Suppressor macrophage treated with lipopolysaccharide for 4 hours (primary cell): ENCODE results near the gene GNPAT.

Source experiments
- DNase-seq: peaks from one replicate; pipeline ENCODE4 v3.0.0-alpha.2; 2020

Gene GNPAT

DNA sequence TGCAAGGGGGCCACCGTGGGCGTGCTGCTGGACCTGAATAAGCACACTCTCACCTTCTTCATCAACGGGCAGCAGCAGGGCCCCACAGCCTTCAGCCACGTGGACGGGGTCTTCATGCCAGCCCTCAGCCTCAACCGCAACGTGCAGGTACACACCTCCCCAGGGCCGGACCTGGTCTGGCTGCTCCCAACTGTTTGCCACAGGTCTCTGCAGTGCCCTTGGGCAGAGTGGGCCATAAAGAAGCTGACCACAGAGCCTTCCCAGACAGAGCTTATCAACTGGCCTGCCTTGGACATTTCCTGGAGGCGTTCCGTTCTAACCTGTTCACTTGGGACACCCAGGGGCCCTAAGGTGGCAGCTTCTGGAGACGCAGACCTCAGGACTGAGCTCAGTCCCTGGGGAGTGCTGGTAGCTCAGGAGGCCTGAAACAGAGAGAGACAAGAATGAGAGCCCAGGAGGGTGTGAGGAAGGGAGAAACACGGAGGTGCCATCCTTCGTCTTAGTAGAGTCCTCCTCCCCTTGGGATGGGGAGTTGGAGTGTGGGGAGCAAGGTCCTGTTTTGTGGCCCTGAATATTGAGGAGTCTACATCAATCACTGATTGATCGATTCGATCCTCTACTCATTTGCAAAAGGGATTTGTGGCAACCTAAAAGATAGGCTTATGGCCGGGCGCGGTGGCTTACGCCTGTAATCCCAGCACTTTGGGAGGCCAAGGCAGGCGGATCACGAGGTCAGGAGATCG is 27.0 kb upstream of the GNPAT start:
- no peak for DNase-seq

DNA sequence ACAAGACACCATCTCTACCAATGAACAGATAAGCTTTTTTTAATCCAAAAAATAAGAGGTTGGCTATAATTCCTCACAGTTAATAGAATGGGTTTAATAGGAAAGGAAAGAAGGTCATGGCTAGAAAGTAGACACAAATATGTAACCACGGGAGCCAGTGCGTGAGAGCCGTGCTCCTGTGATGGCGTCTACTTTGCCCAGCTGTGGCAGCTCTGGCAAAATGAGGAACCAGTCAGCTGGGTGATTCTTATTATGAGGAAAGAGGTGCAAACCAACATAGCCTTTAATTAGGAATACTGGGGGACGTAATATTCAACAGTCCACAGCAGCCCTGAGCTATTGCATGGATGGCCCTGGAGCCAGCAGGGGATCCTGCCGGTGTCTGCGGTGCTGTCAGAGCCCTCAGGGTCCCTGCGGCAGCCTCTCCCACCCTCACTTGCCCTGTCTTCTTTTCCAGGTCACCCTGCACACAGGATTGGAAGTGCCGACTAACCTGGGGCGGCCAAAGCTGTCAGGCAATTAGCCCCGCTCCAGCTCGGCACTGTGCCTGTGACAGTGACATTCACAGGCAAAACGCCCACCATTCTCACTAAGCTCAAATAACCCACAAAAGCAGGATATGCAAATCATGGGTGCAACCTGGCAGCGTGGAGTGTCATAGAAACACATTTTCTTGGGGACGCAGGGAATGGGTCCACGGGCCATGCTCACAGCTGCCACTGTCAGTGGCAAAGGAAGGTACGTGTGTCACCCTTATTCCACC is 25.9 kb upstream of the GNPAT start:
- DNase-seq: peak; percentile 42

DNA sequence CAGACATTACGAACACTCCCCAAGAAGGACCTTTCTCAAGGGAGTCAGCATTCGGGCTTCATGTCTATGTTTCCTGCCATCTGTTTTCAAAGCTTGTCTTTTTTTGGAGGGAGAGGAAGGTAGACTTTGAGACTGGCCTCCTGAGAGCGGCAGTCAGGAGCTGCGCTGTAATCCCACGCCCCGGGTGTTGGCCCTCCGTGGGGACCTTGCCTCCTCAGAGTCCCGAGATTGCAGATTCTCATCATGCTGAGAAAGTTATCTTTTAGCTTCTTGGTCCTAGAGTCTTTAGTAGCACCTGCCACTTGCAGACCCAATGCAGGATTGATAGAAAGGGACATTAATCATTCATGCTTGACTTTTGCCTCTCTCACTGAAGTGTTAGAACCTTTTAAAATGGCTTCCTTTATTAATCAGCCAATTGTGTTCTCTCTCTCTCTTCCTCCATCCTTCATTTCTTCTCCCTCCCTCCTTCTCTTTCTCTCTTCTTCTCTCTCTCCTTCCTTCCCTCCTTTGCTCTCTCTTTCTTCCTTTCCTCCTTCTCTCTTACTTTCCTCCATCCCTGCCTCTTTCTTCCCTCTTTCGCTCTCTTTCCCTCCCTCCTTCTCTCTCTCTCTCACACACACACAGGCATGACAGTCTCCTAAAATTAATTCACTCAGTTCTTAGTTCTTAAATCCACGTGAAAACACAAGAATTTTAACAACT is 25.2 kb upstream of the GNPAT start:
- no peak for DNase-seq

DNA sequence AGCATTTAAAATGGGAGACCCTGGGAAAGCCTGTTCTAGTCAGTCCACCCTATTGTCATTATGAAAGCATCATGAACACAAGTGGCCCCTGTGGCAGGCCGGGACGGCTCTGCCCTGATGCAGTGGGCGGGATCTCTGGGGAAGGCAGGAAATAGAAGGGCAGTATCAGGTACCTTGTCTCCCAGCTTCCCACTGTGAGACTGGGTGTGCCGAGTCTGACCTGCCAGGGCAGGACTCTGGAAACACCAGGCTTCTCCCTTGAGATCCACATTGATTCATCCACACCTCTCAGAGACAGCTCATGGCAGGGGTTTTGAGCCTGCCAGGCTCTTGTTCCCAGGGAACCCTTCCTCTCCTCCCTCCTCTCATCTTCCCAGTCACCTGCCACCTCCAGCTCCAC is 24.5 kb upstream of the GNPAT start:
- no peak for DNase-seq

DNA sequence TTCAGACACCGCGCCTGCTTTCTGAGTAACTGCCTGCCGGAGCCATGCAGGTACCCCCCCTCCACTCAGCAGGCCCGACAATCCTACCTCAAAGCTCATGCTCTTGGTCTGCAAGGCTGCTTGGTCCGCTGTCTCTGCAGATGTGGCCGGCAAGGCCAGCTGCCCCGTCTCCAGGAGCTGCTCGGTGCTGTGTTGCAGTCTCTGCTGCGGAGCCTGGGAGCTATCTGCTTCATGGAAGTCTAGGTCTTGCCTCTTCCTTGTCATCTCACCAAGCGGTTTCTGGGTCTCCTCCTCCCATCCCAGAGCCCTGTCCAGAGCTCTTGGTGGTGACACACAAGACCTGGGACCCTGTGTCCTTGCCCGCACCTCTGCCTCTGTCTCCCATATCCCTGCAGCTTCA is 24.0 kb upstream of the GNPAT start:
- no peak for DNase-seq

DNA sequence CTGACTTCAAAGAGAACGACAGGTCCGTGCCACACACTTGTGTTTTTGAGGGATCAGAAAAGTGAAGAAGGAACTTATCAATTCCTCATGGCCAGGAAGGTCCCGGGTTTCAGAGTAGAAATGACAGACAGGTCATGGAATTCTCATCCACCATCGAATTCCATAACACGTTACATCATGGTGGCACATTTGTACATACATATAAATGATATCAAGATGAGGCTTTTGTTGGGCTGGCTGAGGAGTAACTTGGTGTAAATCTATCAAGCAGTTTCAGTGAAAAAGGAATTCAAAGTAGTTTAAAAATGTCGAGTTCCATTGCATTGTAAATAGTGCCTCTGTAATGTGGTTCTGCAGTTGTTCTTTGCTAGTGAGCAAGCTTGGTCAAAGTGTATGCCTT is 22.9 kb upstream of the GNPAT start:
- no peak for DNase-seq

DNA sequence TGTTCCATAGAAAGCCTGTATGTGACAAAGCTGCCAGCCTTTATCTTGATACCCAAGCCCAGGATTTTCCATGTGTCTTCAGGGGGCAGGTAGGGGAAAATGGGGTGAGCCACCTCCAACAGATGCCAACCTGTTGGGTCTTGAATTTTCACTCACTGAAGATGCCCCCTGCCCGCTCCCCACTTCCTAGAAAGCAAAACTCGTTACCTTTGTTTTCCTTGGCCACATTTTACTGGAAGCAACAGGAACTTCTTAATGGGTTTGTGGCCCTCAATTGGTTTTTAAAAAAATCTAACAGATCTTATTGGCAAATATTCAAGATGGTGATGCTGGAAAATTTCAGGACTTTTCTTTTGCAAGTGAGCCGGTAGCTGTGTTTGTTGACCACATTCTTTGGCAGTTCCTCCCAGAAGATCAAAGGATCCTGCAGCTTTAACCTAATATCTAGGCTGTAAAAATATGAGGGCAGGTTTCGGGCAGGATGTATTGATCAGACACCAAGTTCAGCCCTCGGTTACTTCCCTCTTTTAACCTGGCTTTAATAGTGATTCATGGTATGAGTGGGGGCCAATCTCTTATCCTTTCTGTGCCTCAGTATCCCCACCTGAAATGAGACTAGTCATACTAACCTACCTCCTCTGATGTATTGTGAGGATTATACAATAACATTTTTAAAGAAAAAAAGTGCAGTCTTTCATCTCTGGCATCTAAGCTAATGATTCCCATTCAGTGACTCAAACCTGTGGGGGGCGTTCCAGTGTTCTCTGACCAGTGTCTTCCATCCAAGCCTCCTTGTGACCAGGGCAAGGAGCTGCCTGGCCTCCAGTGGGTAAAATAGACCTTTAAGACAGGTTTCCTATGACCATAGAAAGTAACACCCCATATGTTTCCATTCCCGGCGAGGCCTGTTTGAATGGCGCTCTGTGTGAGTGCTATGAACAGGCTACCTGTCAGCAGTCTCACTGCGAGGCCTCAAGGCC is 21.3 kb upstream of the GNPAT start:
- no peak for DNase-seq

DNA sequence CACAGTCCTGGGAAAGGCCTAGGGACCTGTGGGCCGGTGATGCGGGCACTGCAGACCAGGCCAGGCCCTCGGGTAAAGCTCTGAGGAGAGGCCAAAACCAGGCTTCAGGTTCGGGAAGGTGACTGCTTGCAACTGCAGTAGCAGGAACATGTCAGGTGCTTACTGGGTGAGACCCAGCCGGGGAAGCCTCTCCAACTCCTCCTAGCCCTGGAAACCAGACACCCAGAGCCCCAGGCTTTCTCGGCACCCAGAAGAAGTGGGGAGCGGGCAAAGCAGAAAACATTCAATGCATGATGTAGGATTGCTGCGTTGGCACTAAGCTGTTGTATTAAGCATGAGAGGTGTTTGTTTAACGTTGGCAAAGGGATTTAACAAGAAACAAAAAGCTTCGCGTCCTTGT is 20.2 kb upstream of the GNPAT start:
- no peak for DNase-seq

DNA sequence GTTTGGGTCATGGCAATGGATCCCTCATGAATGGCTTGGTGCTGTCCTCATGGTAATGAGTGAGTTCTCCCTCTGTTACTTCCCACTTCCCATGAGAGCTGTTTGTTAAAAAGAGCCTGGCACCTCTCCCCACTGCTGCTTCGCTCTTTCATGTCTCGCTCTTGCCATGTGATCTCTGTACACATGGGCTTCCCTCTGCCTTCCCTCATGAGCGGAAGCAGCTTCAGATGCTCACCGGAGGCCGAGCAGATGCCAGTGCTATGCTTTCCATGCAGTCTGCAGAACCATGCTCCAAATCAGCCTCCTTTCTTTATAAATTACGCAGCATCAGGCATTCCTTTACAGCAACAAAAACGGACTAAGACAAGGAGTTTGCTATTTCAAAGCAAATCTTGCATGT is 14.9 kb upstream of the GNPAT start:
- no peak for DNase-seq

DNA sequence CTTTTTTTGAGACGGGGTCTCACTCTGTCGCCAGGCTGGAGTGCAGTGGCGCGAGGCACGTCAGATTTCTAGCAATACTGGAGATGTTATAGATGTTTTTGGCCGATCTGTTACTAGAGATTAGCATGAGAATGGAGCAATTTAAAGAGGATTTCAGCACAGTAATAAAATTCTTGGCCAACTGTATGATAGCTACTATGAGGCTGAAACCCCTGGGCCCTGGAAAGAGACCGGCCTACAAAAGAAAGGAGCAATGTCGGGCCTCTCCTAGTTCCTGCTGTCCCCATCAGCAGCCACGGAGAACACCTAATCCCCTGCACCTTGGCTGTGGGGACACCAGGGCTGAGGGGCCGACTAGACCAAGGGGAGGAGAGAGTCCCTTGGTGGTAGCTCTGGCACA is 9.5 kb upstream of the GNPAT start:
- DNase-seq: no peak

DNA sequence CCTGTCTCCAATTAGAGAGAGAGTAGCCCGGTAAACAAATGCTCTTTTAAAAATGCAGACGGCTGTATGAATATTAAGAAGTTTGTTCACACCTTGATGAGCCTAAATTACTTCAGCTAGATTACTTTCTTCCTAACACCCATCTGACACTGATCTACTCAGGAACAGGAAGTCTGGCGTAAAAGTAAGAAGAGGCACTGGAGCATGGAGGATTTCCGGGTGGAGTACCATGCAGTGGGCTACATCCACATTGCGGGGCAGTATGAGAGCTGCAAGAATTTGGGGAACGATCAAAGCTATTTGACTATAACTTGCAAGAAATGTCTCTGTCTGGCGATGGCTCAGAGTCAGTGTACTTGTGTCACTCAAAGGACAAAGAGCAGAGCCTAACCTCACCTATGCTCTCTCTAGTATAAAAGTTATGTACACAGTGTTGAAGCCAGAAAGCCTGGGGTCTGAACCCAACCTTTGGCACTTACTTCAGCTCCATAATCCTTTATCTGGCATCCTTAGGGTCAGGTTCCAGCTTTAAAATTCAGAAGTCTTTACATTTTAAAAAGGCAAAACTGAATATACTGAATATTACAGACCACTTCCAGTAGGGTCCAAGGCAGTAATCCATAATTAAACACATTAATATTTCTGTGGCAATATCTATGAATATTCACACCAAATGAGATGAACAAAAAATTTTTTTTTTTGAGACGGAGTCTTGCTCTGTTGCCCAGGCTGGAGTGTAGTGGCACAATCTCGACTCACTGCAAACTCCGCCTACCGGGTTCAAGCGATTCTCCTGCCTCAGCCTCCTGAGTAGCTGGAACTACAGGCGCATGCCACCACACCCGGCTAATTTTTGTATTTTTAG is 7.9 kb upstream of the GNPAT start:
- DNase-seq: no peak

DNA sequence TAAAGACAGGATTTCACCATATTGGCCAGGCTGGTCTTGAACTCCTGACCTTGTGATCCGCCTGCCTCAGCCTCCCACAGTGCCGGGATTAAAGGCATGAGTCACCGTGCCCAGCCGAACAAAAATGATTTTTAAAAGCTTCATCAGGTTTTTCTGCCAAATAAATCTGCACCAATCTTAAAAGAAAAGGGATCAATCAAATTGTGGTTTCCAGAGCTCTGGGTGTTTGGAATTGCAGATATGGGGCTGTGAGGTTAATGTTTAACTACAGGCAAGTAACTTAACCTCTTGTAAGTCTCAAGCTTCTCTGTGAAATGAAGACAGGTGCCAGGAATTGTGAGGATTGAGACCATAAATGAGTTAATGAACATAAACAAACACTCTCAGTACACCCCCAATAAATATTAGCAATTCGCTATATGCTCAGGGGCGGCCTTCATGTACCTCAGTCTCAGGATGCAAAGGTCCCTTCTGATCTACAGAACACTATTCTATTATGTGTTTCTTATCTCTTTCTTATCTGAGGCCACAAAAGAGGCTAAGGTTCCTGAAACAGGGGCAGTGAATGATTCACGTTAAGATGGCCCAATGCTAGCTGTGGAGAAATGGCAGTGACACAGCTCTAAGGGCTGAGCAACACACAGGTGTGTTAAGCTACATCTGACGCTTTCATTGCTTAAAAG is 7.1 kb upstream of the GNPAT start:
- no peak for DNase-seq

DNA sequence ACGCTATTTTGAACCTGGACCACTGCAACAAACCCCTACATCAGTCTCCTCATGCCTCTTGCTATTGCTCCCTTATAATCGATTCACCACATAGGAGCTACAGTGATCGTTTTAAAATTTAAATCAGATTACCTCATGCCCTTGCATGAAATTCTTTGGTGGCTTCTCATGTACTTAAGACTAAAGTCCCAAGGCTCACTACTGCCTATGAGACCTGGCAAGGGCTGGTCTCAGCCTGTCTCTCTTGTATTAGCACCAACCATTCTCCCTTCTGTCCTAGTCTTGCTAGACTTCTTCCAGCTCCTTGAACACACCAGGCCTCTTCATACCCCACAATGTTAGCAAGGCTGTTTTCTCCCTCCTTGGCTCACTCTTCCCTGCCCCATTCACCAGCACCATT is 6.5 kb upstream of the GNPAT start:
- no peak for DNase-seq

DNA sequence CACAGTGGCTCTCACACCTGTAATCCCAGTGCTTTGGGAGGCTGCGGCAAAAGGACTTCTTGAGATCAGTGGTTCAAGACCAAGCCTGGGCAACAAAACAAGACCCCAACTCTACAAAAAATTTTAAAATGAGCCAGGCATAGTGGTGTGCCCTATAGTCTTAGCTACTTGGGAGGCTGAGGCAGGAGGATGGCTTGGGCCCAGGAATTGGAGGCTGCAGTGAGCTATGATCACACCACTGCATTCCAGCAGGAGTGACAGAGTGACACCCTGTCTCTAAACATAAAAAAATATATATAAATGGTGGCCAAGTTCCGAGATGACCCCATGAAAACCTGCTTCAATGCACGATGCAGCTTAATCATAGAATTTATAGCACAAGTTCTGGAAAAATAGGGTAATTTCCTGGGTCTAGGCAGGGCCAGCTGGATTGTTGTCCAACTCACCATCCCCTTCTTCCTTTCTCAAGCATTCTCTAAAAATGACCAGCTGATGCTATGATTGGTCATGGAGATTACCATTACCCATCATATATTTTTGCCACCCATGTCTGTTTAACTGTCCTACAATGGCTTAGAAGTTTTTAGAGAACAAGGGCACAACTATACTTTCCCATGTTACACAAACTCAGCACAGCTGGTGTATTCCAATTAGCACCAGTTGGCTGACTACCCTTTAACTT is 5.3 kb upstream of the GNPAT start:
- no peak for DNase-seq

DNA sequence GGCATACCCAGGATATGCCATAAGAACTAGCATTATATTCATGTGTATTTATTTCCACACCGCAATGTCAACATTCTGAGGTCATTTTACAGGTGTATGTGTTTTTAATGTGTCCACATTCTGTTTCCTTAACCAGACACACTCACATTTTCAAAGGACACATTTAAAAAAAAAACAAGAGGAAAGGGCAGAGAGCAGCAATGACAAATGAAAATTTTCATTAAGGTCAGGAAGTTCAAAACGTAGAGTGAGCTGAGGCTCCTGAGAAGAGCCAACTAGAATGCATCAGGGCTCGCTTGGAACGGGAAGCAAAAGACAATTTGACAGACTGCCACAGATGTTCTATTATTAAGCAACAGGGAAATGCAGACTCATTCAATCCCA is 4.8 kb upstream of the GNPAT start:
- peak; percentile 19 for DNase-seq

DNA sequence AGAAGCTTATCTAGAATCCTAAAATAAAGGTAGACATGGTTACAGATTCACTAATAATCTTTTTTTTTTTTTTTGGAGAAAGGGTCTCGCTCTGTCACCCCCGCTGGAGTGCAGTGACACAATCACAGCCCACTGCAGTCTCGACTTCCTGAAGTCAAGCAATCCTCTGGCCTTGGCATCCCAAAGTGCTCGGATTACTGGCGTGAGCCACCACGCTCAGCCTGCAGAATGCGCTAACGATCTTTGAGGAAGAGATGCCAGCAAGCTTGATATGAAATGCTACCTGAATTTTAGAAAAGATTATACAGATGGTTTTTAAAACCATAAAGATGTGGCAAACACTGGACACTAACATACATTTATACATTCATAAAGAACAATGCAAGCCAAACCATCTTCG is 4.1 kb upstream of the GNPAT start:
- DNase-seq: no peak

DNA sequence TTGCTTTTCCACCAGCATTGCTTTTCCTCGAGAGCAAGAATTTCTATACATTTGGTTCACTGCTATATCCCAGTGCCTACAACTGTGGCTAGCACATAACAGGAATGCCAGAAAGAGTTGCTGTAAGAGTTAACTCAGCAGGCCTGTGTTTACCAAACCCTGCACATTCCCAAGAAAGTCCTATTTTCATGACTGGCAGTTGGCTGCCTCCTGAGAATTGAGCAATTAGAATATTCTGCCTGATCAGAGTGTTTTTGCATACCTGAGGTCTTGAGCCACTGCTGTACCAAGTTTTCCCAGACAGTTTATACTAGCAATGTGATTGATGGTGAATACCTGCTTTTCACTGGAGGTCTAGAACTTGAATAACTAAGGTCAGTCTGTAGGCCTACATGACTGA is 2.7 kb upstream of the GNPAT start:
- no peak for DNase-seq

DNA sequence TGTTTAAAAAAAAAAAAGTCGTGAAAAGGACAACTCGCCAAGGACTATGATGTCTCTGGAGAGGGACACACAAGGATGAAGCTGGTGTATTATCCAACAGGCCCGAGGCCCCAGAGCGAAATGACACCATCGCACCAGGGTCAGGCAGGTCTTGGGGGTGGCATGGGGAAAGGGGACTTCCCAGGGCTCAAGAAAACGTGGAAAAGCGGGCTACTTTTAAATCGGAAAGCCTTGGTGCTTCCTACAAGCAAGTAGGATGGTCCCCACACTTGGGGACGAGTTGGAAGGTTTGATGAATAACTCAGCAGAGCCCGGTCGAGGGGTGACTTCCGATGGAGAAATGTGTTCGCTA is 505 bp upstream of the GNPAT start:
- peak; percentile 19 for DNase-seq

DNA sequence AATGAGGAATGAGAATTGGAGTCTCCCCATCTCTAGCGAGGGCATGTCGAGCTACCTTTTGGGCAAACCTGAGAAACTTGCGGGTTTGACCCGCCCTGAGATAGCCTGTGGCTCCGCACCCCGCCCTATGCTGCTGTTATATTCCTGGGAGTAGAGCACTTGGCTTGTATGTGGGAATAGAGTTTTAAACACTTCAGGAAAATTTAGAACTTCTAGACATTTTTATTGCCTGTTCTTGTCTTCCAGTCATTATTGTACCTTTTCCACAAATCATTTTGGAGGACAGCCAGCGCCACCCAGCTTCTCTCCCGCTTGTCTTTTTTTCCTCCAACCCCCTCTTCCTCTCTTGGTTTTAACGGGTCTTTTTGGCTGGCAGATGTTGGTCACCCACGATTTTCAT is 738 bp downstream of the GNPAT start:
- DNase-seq: peak; percentile 9

DNA sequence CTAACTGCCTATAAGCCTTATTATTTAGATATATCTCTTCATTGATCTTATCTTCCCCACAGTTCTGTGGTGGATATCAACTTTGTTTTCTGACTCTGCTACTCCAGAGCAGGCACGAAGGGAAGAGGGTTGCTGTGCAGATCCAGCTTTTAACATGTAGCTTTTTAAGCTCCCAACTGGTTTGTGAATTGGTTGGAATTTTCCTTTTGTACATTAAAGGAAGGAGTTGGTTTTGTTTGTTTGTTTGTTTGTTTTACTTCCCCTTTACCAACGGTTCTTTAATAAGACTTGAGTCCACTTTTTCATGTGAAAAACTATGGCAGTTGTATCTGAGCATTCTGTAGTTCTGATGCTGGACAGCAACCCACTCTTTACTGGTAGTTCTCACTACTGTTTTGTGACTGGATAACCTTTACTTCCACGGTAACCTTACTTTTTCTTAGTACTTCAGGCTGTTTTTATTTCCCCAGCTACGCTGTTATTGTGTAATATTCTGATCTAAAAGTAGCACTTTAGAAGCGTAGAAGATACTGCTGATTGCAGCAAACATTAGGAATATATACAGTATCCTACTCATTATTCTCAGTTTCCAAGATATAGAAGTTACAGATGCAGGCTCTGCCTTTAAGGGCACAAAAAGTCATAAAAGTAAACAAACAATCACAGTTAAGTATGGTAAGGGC is 1.6 kb downstream of the GNPAT start:
- DNase-seq: peak; percentile 21
